Left ventricle myocardium superior (tissue), 1 donor: ENCODE results near the gene PTPRN. TPM values are rescaled to one million over a fixed set of nuclear protein-coding genes. Genes with fewer than 3 reads are reported as not detected.
"Not testable (repeated sequence)": the region's sequence is repeated elsewhere in the genome, so short reads cannot be mapped to it uniquely, and the experiment has no call there.

Source experiments
- ATAC-seq: fragments of 200-7000 bp; cut with Tn5 transposase; one replicate; pipeline ENCODE4 v1.9.1; 2020; ENCODE audit warnings: mild to moderate bottlenecking, moderate library complexity
- DNase-seq: peaks from one replicate; pipeline ENCODE4 v3.0.0-alpha.2; 2020
- intact Hi-C: fragments of 100-400 bp; cut with micrococcal nuclease; formaldehyde crosslinking; loops from one replicate; pipeline ENCODE4 v1.11.0; 2022
- total RNA-seq: library from RNA; stranded (reverse); fragmentation: NEBNext Ultra II Directional; extraction: Animal tissue kit (Norgen Biotek cat#: 25700); gene quantifications from one replicate; pipeline ENCODE4 v1.2.1, GENCODE V29; 2021
- donor health status: DM: no; HTN: yes; CAD: no; lungs with severe emphysema.

The PTPRN gene
- total RNA-seq, 1 donor from 2014 or later: not detected

GRCh38 chr2:219277703-219278654, 31.2 kb downstream of the PTPRN start:
- ATAC-seq: peak; percentile 33
- intact Hi-C loops: no loop called here

GRCh38 chr2:219274361-219274921, 34.8 kb downstream of the PTPRN start:
- ATAC-seq (peak; percentile 49), DNase-seq (no peak)
- intact Hi-C loops: no loop called here

More at GRCh38 chr2:219277703-219278654, 31.2 kb downstream of the PTPRN start:
- peak; percentile 82 for DNase-seq

- DNase-seq (no peak), ATAC-seq (no peak)
Measured at GRCh38 chr2:219273937-219274336, 35.3 kb downstream of the PTPRN start.

GRCh38 chr2:219272995-219273394, 36.2 kb downstream of the PTPRN start:
- ATAC-seq (no peak), DNase-seq (no peak)
- intact Hi-C loops: no loop called here

More at GRCh38 chr2:219273937-219274336, 35.3 kb downstream of the PTPRN start:
- intact Hi-C loops: no loop called here

- no peak for DNase-seq
- no peak for ATAC-seq
- intact Hi-C loops: no loop called here
Measured at GRCh38 chr2:219272356-219272755, 36.8 kb downstream of the PTPRN start.

GRCh38 chr2:219271021-219271420, 38.2 kb downstream of the PTPRN start:
- intact Hi-C loops: no loop called here
- no peak for ATAC-seq
- DNase-seq: no peak

GRCh38 chr2:219270055-219270372, 39.2 kb downstream of the PTPRN start:
- DNase-seq (no peak), ATAC-seq (no peak)
- intact Hi-C loops: no loop called here

GRCh38 chr2:219269362-219270054, 39.7 kb downstream of the PTPRN start:
- ATAC-seq (peak; percentile 72), DNase-seq (peak; percentile 49)
- intact Hi-C loops: no loop called here

- ATAC-seq: no peak
- DNase-seq: no peak
- intact Hi-C loops: no loop called here
Measured at GRCh38 chr2:219268294-219268693, 40.9 kb downstream of the PTPRN start.

- DNase-seq: no peak
Measured at GRCh38 chr2:219266886-219267285, 42.3 kb downstream of the PTPRN start.

GRCh38 chr2:219266232-219266631, 43.0 kb downstream of the PTPRN start:
- DNase-seq (no peak), ATAC-seq (no peak)
- intact Hi-C loops: no loop called here

More at GRCh38 chr2:219266886-219267285, 42.3 kb downstream of the PTPRN start:
- ATAC-seq: no peak
- intact Hi-C loops: no loop called here

GRCh38 chr2:219261024-219261855, 48.0 kb downstream of the PTPRN start:
- intact Hi-C loops: no loop called here
- no peak for DNase-seq
- no peak for ATAC-seq

- DNase-seq, intact Hi-C loops, ATAC-seq: not testable (repeated sequence)
Measured at GRCh38 chr2:219258942-219259341, 50.3 kb downstream of the PTPRN start.

GRCh38 chr2:219254590-219255201, 54.5 kb downstream of the PTPRN start:
- no peak for DNase-seq
- intact Hi-C loops: no loop called here
- peak; percentile 22 for ATAC-seq

- peak; percentile 94 for DNase-seq
- intact Hi-C loops: no loop called here
- peak; percentile 93 for ATAC-seq
Measured at GRCh38 chr2:219253753-219254589, 55.2 kb downstream of the PTPRN start, which contains the start of gene TUBA4A. Gene TUBA4A, minus strand, starts transcription at chr2:219253918. Its CDS starts 60 bp downstream, at chr2:219253858.

GRCh38 chr2:219252900-219253752, 56.1 kb downstream of the PTPRN start, which contains the start of gene TUBA4B:
Gene TUBA4B, plus strand, starts transcription at chr2:219253243. Its CDS starts 165 bp downstream, at chr2:219253408.
- intact Hi-C loops: no loop called here
- DNase-seq (peak; percentile 59), ATAC-seq (peak; percentile 53)

GRCh38 chr2:219252570-219252899, 56.7 kb downstream of the PTPRN start:
- ATAC-seq (no peak), DNase-seq (no peak)
- intact Hi-C loops: no loop called here
